Subcutaneous adipose tissue (tissue), 4 donors: ENCODE measurements around the gene SPATA6L. TPM values are rescaled to one million over a fixed set of nuclear protein-coding genes. Genes with fewer than 3 reads are reported as not detected.

Source experiments
- CTCF ChIP-seq: fragments of 450-650 bp; IDR thresholded peaks from one replicate; pipeline ENCODE4 v1.5.1; 2016; ENCODE audit warnings: low read depth, mild to moderate bottlenecking, control low read depth, antibody characterized with exemption, moderate library complexity
- total RNA-seq, 4 donors: library from RNA; depleted of rRNA; stranded (reverse); fragments of >200 nt; gene quantifications; one replicate each; pipeline ENCODE4 v1.1.0, GENCODE V29; 2016

SPATA6L gene
- total RNA-seq, 4 donors from 2014 or later, result 1.8 to 5.3 (median 2.8) TPM

- TF ChIP-seq CTCF, result no peak
Observed at GRCh38 chr9:4686584-4686983, 20.3 kb upstream of the SPATA6L start.

- no peak for TF ChIP-seq CTCF
Observed at GRCh38 chr9:4686112-4686511, 19.8 kb upstream of the SPATA6L start.

DNA sequence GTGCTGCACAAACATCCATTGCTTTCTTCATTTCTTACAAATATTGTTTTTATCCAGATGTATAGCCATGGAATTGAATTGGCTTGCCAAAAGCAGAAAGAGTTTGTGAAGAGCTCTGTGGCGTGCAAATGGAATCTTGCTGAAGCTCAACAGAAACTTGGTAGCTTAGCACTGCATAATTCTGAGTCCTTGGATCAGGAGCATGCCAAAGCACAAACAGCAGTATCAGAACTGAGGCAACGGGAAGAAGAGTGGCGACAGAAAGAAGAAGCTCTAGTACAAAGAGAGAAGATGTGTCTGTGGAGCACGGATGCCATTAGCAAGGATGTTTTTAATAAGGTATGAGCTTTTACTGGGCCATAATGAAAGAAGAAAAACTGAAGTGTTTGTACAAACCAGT is 18.5 kb upstream of the SPATA6L start:
- no peak for TF ChIP-seq CTCF

DNA sequence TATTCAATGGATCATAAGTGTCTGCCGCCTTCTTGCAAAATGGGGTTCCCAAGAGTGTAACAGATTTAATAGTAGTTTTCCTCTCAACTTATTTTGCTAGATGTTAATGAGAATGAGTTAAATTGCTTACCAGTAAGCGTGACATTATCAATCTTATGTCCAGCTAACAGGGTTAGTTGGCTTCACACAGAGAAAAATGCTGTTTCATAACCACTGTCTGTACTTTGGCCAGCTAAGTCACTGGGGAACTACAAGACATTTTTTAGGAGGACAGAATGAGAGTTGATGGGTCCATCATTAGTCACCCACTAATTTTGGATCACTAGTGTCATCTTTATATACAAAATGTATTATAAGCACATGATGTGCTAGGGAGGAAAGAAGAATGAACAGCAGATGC is 14.5 kb upstream of the SPATA6L start:
- TF ChIP-seq CTCF, result no peak

- no peak for TF ChIP-seq CTCF
Observed at GRCh38 chr9:4680173-4680525, 13.9 kb upstream of the SPATA6L start.

- no peak for TF ChIP-seq CTCF
Observed at GRCh38 chr9:4679268-4680172, 13.2 kb upstream of the SPATA6L start, which contains the start of gene CDC37L1. CDC37L1 (plus strand) TSS chr9:4679569; CDS start chr9:4679768, 199 bp downstream.

DNA sequence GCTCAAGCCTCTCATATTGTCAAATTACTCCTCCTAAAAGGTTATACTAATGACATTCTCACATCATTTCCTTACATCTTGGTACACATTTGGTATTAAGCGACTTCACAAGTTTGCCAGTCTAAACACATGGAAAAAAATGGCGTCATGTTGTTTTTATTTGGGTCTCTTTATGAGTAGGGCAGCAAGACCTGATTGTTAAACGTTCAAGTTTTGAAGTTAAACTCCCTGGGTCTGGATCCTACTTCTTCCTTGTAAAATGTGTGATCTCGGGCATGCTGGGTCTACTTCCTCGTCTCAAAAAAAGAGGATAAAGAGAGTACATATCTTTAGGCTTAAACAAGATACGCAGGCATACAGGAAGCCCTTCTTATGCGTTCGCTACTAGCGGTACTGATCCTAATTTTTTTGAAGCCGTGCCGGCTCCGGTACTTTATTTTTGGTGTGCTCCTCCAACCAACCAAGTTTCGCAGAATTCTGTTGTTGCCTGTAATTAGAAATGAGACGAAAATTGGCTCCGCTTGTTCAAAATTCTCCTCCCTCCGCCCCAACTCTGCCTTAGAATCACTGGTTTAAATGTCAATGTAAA is 12.5 kb upstream of the SPATA6L start:
- no peak for TF ChIP-seq CTCF
